WTC11 (cell line): Measurements from ENCODE around the gene CLNK.

Source experiments
- CBFB ChIP-seq: sonication (generic); formaldehyde crosslinking; IDR thresholded peaks from 2 replicates; pipeline ENCODE4 v1.8.1; 2022; ENCODE audit warnings: mild to moderate bottlenecking, low read depth, missing genetic modification reagents
- CREB1 ChIP-seq: sonication (generic); formaldehyde crosslinking; IDR thresholded peaks from 2 replicates; pipeline ENCODE4 v1.8.0; 2023; ENCODE audit warnings: mild to moderate bottlenecking, missing genetic modification reagents
- CTCF ChIP-seq: fragments of 200-600 bp; IDR thresholded peaks from 2 replicates; pipeline ENCODE4 v1.8.0; 2022; ENCODE audit warnings: antibody characterized with exemption
- E2F4 ChIP-seq: sonication (generic); formaldehyde crosslinking; IDR thresholded peaks from 2 replicates; pipeline ENCODE4 v1.8.1; 2022; ENCODE audit warnings: low read depth, mild to moderate bottlenecking, moderate library complexity, missing genetic modification reagents, borderline replicate concordance
- ELF4 ChIP-seq: sonication (generic); formaldehyde crosslinking; IDR thresholded peaks from 2 replicates; pipeline ENCODE4 v1.8.1; 2022; ENCODE audit warnings: low read depth, mild to moderate bottlenecking, moderate library complexity, missing genetic modification reagents
- FOXP1 ChIP-seq: sonication (generic); formaldehyde crosslinking; IDR thresholded peaks from 2 replicates; pipeline ENCODE4 v1.8.0; 2022; ENCODE audit warnings: missing genetic modification reagents, mild to moderate bottlenecking, moderate library complexity, borderline replicate concordance
- OVOL2 ChIP-seq: fragments of 250-450 bp; sonication (Bioruptor Pico); IDR thresholded peaks from 2 replicates; pipeline ENCODE4 v1.9.0; 2021; ENCODE audit warnings: mild to moderate bottlenecking, borderline replicate concordance
- SMAD4 ChIP-seq: sonication (generic); formaldehyde crosslinking; IDR thresholded peaks from 2 replicates; pipeline ENCODE4 v1.8.0; 2022; ENCODE audit warnings: mild to moderate bottlenecking, missing genetic modification reagents
- TEAD4 ChIP-seq: sonication (generic); formaldehyde crosslinking; IDR thresholded peaks from 2 replicates; pipeline ENCODE4 v1.8.0; 2022; ENCODE audit warnings: mild to moderate bottlenecking, missing genetic modification reagents
- ZNF423 ChIP-seq: fragments of 250-450 bp; sonication (Bioruptor Pico); IDR thresholded peaks from 2 replicates; pipeline ENCODE4 v2.1.2; 2022; ENCODE audit warnings: mild to moderate bottlenecking, moderate library complexity
- TF ChIP-seq, protein P1 (sequence below): fragments of 250-450 bp; sonication (Bioruptor Pico); IDR thresholded peaks from 2 replicates; pipeline ENCODE4 v1.9.0; 2021; ENCODE audit warnings: mild to moderate bottlenecking
- TF ChIP-seq, protein P2 (sequence below): sonication (generic); formaldehyde crosslinking; IDR thresholded peaks from 2 replicates; pipeline ENCODE4 v1.8.1; 2023; ENCODE audit warnings: mild to moderate bottlenecking, missing genetic modification reagents, moderate library complexity
- TF ChIP-seq, protein P3 (sequence below): sonication (generic); formaldehyde crosslinking; IDR thresholded peaks from 2 replicates; pipeline ENCODE4 v1.8.1; 2023; ENCODE audit warnings: mild to moderate bottlenecking, missing genetic modification reagents

DNA sequence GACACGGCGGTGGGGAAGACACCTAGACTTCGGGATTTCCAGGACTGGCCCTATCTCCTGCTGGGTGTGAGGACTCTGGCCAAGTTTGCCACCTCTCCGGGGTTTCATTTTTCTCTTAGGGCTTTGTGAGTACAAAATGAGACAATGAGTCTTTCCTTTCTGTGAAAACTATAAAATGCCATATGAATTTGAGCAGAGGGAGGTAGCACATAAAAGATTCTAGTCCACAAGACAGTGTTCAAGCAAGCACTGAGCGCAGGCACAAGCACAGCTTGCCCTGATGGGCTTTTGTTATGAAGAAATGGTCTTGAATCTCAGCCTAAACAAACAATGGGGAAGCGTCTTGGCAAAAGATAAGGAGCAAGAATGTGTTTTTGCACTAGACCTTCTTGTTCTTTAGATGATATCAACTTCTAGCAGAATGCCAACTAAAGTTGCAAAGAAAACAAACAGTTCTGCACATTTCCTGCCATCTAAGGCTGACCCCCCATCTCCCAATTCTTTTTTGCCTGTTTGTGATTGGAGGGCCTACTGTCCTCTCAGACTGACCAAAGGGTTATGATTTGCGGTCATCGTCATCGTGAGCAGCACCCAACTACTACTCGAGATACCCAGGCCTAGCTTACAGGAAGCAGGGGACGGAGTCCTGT lies 154.3 kb downstream of the CLNK start:
- TF ChIP-seq CTCF (no peak), ELF4 (CRISPR knock-in tag) (no peak), SMAD4 (no peak), E2F4 (CRISPR knock-in tag) (no peak), TEAD4 (CRISPR knock-in tag) (no peak), OVOL2 (CRISPR knock-in tag) (no peak), CBFB (no peak), ZNF423 (no peak), FOXP1 (CRISPR knock-in tag) (no peak), CREB1 (CRISPR knock-in tag) (no peak)
- TF ChIP-seq, protein P1, sequence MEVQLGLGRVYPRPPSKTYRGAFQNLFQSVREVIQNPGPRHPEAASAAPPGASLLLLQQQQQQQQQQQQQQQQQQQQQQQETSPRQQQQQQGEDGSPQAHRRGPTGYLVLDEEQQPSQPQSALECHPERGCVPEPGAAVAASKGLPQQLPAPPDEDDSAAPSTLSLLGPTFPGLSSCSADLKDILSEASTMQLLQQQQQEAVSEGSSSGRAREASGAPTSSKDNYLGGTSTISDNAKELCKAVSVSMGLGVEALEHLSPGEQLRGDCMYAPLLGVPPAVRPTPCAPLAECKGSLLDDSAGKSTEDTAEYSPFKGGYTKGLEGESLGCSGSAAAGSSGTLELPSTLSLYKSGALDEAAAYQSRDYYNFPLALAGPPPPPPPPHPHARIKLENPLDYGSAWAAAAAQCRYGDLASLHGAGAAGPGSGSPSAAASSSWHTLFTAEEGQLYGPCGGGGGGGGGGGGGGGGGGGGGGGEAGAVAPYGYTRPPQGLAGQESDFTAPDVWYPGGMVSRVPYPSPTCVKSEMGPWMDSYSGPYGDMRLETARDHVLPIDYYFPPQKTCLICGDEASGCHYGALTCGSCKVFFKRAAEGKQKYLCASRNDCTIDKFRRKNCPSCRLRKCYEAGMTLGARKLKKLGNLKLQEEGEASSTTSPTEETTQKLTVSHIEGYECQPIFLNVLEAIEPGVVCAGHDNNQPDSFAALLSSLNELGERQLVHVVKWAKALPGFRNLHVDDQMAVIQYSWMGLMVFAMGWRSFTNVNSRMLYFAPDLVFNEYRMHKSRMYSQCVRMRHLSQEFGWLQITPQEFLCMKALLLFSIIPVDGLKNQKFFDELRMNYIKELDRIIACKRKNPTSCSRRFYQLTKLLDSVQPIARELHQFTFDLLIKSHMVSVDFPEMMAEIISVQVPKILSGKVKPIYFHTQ (CRISPR knock-in tag) = no peak
- TF ChIP-seq, protein P2, sequence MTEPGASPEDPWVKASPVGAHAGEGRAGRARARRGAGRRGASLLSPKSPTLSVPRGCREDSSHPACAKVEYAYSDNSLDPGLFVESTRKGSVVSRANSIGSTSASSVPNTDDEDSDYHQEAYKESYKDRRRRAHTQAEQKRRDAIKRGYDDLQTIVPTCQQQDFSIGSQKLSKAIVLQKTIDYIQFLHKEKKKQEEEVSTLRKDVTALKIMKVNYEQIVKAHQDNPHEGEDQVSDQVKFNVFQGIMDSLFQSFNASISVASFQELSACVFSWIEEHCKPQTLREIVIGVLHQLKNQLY (CRISPR knock-in tag) = no peak
- TF ChIP-seq, protein P3, sequence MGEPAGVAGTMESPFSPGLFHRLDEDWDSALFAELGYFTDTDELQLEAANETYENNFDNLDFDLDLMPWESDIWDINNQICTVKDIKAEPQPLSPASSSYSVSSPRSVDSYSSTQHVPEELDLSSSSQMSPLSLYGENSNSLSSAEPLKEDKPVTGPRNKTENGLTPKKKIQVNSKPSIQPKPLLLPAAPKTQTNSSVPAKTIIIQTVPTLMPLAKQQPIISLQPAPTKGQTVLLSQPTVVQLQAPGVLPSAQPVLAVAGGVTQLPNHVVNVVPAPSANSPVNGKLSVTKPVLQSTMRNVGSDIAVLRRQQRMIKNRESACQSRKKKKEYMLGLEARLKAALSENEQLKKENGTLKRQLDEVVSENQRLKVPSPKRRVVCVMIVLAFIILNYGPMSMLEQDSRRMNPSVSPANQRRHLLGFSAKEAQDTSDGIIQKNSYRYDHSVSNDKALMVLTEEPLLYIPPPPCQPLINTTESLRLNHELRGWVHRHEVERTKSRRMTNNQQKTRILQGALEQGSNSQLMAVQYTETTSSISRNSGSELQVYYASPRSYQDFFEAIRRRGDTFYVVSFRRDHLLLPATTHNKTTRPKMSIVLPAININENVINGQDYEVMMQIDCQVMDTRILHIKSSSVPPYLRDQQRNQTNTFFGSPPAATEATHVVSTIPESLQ (CRISPR knock-in tag) = no peak
